Vagina (tissue), 2 donors: ENCODE measurements around the gene NOC4L.

Source experiments
- POLR2A ChIP-seq, 2 donors: fragments of 450-650 bp; IDR thresholded peaks; one replicate each; pipeline ENCODE4 v1.6.1; 2017; ENCODE audit warnings: antibody characterized with exemption in 2 of 2, mild to moderate bottlenecking in 2 of 2, moderate library complexity in 2 of 2
- POLR2AphosphoS5 ChIP-seq, 2 donors: sonication (generic); formaldehyde crosslinking; IDR thresholded peaks; one replicate each; pipeline ENCODE4 v1.9.0; 2017; ENCODE audit warnings: antibody characterized with exemption in 2 of 2, mild to moderate bottlenecking in 2 of 2, low read depth in 1 of 2; ENCODE audit not compliant: insufficient read depth in 1 of 2
- TF ChIP-seq, protein P1 (sequence below), 3 experiments: fragments of 450-650 bp in 2 of 3; fragments of 200-600 bp in 1 of 3; sonication (generic) in 1 of 3; IDR thresholded peaks; one replicate each; pipeline ENCODE4 v1.5.1; 2017 to 2019; ENCODE audit warnings: antibody characterized with exemption in 3 of 3, mild to moderate bottlenecking in 2 of 3, moderate library complexity in 2 of 3

GRCh38 chr12:132154941-132155770 lies 10.9 kb downstream of the NOC4L start:
- TF ChIP-seq, protein P1, sequence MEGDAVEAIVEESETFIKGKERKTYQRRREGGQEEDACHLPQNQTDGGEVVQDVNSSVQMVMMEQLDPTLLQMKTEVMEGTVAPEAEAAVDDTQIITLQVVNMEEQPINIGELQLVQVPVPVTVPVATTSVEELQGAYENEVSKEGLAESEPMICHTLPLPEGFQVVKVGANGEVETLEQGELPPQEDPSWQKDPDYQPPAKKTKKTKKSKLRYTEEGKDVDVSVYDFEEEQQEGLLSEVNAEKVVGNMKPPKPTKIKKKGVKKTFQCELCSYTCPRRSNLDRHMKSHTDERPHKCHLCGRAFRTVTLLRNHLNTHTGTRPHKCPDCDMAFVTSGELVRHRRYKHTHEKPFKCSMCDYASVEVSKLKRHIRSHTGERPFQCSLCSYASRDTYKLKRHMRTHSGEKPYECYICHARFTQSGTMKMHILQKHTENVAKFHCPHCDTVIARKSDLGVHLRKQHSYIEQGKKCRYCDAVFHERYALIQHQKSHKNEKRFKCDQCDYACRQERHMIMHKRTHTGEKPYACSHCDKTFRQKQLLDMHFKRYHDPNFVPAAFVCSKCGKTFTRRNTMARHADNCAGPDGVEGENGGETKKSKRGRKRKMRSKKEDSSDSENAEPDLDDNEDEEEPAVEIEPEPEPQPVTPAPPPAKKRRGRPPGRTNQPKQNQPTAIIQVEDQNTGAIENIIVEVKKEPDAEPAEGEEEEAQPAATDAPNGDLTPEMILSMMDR (IDR thresholded peaks at IDR 0.05), result no peak
- TF ChIP-seq POLR2AphosphoS5 (IDR thresholded peaks at IDR 0.05; ENCODE audit: insufficient read depth in 1 of 2, low read depth in 1 of 2) (no peak), POLR2A (IDR thresholded peaks at IDR 0.05) (no peak)
